ENCODE data around the gene RBPMS2. TPM values are rescaled to one million over a fixed set of nuclear protein-coding genes. Genes with fewer than 3 reads are reported as not detected.

Gene RBPMS2
- total and polyA plus RNA-seq, 2 of the 8 experiments (the other 6 are each of a cell fraction or from before 2014, with no cell fraction given), result 55.8 to 238 TPM

GRCh38 chr15:64809649-64810496, 34.5 kb upstream of the RBPMS2 start:
- Histone ChIP-seq H2AFZ (ENCODE audit: low read length) (no peak overlapping the region), H2BK12ac (ENCODE audit: low read depth, low read length) (peak overlapping the region; percentile 69), H2BK15ac (ENCODE audit: low read length) (peak overlapping the region; percentile 32; the same call in 1 of the 2 replicates), H3K36me3 (ENCODE audit: control insufficient read depth in 2 of 4, insufficient read depth in 4 of 4, low read length in 3 of 4) (no peaks in the 10 kb centered on the region), H2BK120ac (replicated peaks; ENCODE audit: low read depth, low read length) (peak overlapping the region; percentile 91), H2BK5ac (ENCODE audit: low read depth, low read length) (peak overlapping the region; percentile 94), H4K8ac (ENCODE audit: extremely low read depth, insufficient read depth, low read length) (no peak overlapping the region), H3K9ac (replicated peaks in 1 of 4; ENCODE audit: extremely low read depth in 1 of 4, low read depth in 3 of 4, low read length in 3 of 4) (peak overlapping the region in 3 of 4 experiments; percentile 1 to 39 (median 9); a peak in 3 of 7 replicates), H3K4ac (replicated peaks; ENCODE audit: insufficient read length, low read depth, low read length) (peak overlapping the region; percentile 87), H2BK20ac (ENCODE audit: low read length) (peak overlapping the region; percentile 73), H3K27me3 (replicated peaks in 1 of 4; ENCODE audit: control insufficient read depth in 3 of 4, extremely low read depth in 1 of 4, insufficient read depth in 3 of 4, low read length in 3 of 4) (no peaks in the 10 kb centered on the region), H3K27ac (ENCODE audit: low read depth, low read length) (peak overlapping the region; percentile 95), H3K4me2 (ENCODE audit: insufficient read depth in 1 of 2, low read depth in 2 of 2, low read length in 2 of 2) (peak overlapping the region; percentile 70 to 83), H3K79me2 (ENCODE audit: control insufficient read depth in 1 of 2, insufficient read depth in 2 of 2, low read length in 2 of 2) (no peaks in the 10 kb centered on the region; a peak in 1 of 4 replicates), H2AK5ac (ENCODE audit: low read depth, low read length) (peak overlapping the region; percentile 88), H3K56ac (replicated peaks; ENCODE audit: insufficient read length, low read depth, low read length) (peak overlapping the region; percentile 84), H3K9me3 (ENCODE audit: insufficient read depth in 2 of 2, low read depth in 1 of 2, low read length in 1 of 2) (no peaks in the 10 kb centered on the region), H3K79me1 (ENCODE audit: low read depth, low read length) (no peaks in the 10 kb centered on the region), H3K18ac (ENCODE audit: extremely low read depth, low read length) (peak overlapping the region; percentile 97), H3K23ac (ENCODE audit: insufficient read length) (no peak overlapping the region), H4K91ac (replicated peaks; ENCODE audit: insufficient read length, low read length) (peak overlapping the region; percentile 86), H3K4me1 (replicated peaks in 1 of 4; ENCODE audit: control insufficient read depth in 3 of 4, insufficient read depth in 4 of 4, low read length in 3 of 4) (peaks cover 28 to 56% (median 44%) of the 10 kb centered on the region in 4 experiments), H3K4me3 (ENCODE audit: extremely low read depth in 1 of 4, insufficient read depth in 2 of 4, low read depth in 3 of 4, low read length in 4 of 4) (peak overlapping the region in 3 of 4 experiments; percentile 26 to 53 (median 26); a peak in 7 of 8 replicates), H4K5ac (ENCODE audit: insufficient read length, low read depth, low read length) (peak overlapping the region; percentile 93), H4K20me1 (replicated peaks in 1 of 2; ENCODE audit: control insufficient read depth in 1 of 2, insufficient read depth in 2 of 2, low read length in 2 of 2) (no peaks in the 10 kb centered on the region), H3K14ac (ENCODE audit: insufficient read length) (no peak overlapping the region), H3K23me2 (ENCODE audit: low read depth, low read length) (peaks cover 8% of the 10 kb centered on the region)
- ChIA-PET POLR2A (ENCODE audit: partially characterized antibody) (interaction anchor here (0.8 to 24.9 kb wide), 30 partner anchors 2 to 437 kb away, joined by 3 to 748 read pairs (median 8); partner anchors contain the start of genes PIF1, PLEKHO2 and RBPMS2), CTCF (ENCODE audit: partially characterized antibody) (interaction anchor here (0.6 to 25.0 kb wide), 40 partner anchors 8 to 350 kb away, joined by 3 to 883 read pairs (median 5); partner anchors contain the start of genes ANKDD1A and PIF1)
- 12% methylated on average over 14 of the region's 14 CpGs; no CpG with 5 or more reads in 1 of the 2 experiments for WGBS, 2 experiments (ENCODE audit: extremely low coverage in 1 of 2, insufficient coverage in 1 of 2, insufficient read length in 1 of 2, insufficient replicate concordance in 2 of 2, low coverage in 1 of 2, low lambda C conversion rate in 2 of 2, missing lambda C conversion rate in 1 of 2)
- FAIRE-seq (peak; percentile 48), DNase-seq (ENCODE audit: low read depth in 1 of 2, low spot score in 2 of 2) (peak in 1 of 2 experiments; percentile 97)
- TF ChIP-seq TBP (IDR thresholded peaks at IDR 0.05; ENCODE audit: low read depth, low read length) (0 out of 2 replicates have a peak, but pooled peaks have one; percentile 22), JUND (IDR thresholded peaks at IDR 0.05; ENCODE audit: low read length) (no peak; the same call in 1 of the 2 replicates), SP4 (IDR thresholded peaks at IDR 0.05; ENCODE audit: low read length) (0 out of 2 replicates have a peak, but pooled peaks have one; percentile 35), RFX5 (IDR thresholded peaks at IDR 0.05; ENCODE audit: borderline replicate concordance, low read depth, low read length) (0 out of 2 replicates have a peak, but pooled peaks have one; percentile 6), CTCF (IDR thresholded peaks at IDR 0.05; ENCODE audit: control extremely low read depth in 1 of 3, insufficient read depth in 1 of 3, low read depth in 1 of 3, low read length in 3 of 3) (peak; percentile 87 to 94 (median 93)), SIN3A (conservative IDR thresholded peaks at IDR 0.05 in 1 of 2, IDR thresholded peaks at IDR 0.05 in 1 of 2; ENCODE audit: low read depth in 1 of 2, low read length in 2 of 2) (peak in 1 of 2 experiments; percentile 56; a peak in 2 of 4 replicates), YY1 (IDR thresholded peaks at IDR 0.05; ENCODE audit: low read depth, low read length) (0 out of 2 replicates have a peak, but pooled peaks have one; percentile 29)

Measured in H1 (cell line).